Ovary (tissue), 3 donors: ENCODE data around the gene NOL8.

ENCODE experiments used
- EP300 ChIP-seq: sonication (generic); formaldehyde crosslinking; IDR thresholded peaks from one replicate; pipeline ENCODE4 v1.6.1; 2017; ENCODE audit warnings: antibody characterized with exemption
- POLR2A ChIP-seq: fragments of 450-650 bp; IDR thresholded peaks from one replicate; pipeline ENCODE4 v1.6.1; 2017; ENCODE audit warnings: antibody characterized with exemption, mild to moderate bottlenecking, moderate library complexity
- TF ChIP-seq, protein P1 (sequence below), 3 donors: fragments of 450-650 bp in 2 of 3; fragments of 200-600 bp in 1 of 3; IDR thresholded peaks; one replicate each; pipeline versions ENCODE4 v1.5.1 to v1.8.0; 2016 to 2022; ENCODE audit warnings: antibody characterized with exemption in 3 of 3, mild to moderate bottlenecking in 1 of 3
- donor health status: DM: no; HTN: no; CAD: no.

DNA sequence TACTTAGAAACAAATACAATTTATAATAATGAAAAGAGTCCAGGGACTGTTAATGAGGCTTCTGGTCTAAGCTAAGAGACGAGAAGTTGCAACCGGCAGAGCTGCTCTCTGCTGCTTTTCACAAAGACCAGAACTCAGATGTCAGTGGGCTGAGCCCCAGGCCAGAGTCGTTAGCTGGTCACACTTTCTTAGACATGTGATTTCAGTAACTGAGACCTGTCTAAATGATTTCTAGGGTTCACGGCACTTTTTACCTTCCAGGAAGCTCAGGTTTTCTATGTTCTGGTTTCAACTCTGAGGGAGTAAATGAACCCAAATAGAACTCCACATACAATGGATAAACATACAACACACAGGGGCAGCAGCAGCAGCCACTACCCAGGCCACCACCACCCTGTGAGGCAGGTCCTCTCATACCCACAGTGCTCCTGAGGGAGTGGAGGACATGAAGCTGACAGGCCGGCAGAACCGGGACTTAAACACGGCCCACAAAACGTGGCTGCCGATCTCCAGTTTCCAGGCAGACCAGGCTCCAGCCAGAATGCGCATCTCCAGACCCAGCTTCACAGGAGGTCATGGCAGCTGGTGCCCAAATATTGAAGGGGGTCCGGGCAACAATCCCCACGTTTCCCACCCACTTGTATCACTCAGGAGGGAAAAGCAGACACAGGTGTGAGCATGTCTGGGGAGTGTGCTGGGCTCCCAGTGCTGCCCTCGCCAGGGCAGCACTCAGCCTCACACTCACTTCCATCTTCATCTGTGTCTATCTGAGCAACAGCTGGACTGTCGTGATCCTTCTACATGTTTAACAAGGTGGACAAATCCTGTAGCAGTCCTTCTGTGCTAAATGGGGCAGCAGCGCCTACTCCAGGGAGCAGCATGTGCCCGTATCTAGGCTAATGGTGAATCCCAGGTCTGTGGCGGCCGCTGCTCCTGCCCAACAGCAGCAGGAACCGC, 70.5 kb downstream of the NOL8 start:
- TF ChIP-seq, protein P1, sequence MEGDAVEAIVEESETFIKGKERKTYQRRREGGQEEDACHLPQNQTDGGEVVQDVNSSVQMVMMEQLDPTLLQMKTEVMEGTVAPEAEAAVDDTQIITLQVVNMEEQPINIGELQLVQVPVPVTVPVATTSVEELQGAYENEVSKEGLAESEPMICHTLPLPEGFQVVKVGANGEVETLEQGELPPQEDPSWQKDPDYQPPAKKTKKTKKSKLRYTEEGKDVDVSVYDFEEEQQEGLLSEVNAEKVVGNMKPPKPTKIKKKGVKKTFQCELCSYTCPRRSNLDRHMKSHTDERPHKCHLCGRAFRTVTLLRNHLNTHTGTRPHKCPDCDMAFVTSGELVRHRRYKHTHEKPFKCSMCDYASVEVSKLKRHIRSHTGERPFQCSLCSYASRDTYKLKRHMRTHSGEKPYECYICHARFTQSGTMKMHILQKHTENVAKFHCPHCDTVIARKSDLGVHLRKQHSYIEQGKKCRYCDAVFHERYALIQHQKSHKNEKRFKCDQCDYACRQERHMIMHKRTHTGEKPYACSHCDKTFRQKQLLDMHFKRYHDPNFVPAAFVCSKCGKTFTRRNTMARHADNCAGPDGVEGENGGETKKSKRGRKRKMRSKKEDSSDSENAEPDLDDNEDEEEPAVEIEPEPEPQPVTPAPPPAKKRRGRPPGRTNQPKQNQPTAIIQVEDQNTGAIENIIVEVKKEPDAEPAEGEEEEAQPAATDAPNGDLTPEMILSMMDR (IDR thresholded peaks at IDR 0.05), result no peak
- TF ChIP-seq POLR2A (no peak), EP300 (no peak)
